GM13977 (cell line): ENCODE results near the gene CCNQ.

ENCODE experiments used
- DNase-seq: peaks from one replicate; pipeline ENCODE4 v3.0.0; 2012; ENCODE audit warnings: low spot score
- CTCF ChIP-seq: IDR thresholded peaks from 2 replicates; pipeline ENCODE4 v1.5.1; 2012; ENCODE audit warnings: mild to moderate bottlenecking, control low read depth; ENCODE audit not compliant: insufficient read depth; ENCODE audit errors: extremely low read depth, missing control alignments
- in situ Hi-C: fragments of 300-500 bp; cut with MboI; formaldehyde crosslinking; loops from one replicate; pipeline ENCODE4 v1.12.0; 2022; ENCODE audit warnings: low sequenced_read_pairs, low pct_unique_long_range_greater_than_20kb, mixed read lengths, inconsistent platforms; ENCODE audit not compliant: unreplicated experiment

CCNQ gene

GRCh38 chrX:153598541-153599191, at the start of gene CCNQ:
CCNQ (minus strand) TSS chrX:153599139; CDS start chrX:153599073, 66 bp downstream.
- in situ Hi-C loops = no loop called here
- TF ChIP-seq CTCF = no peak
- no peak for DNase-seq

GRCh38 chrX:153647461-153648357, 48.8 kb upstream of the CCNQ start:
- no peak for DNase-seq
- in situ Hi-C loops = no loop called here
- TF ChIP-seq CTCF = no peak

- in situ Hi-C loops = no loop called here
- no peak for DNase-seq
- TF ChIP-seq CTCF = no peak
These were observed 47.9 kb upstream of the CCNQ start, which contains the start of gene DUSP9 for GRCh38 chrX:153646620-153647373. DUSP9 (plus strand) TSS chrX:153647203; CDS start chrX:153647954, 751 bp downstream.

- in situ Hi-C loops = no loop called here
- no peak for DNase-seq
- TF ChIP-seq CTCF = no peak
These were observed 47.1 kb upstream of the CCNQ start for GRCh38 chrX:153645921-153646488.

GRCh38 chrX:153645151-153645550, 46.2 kb upstream of the CCNQ start:
- in situ Hi-C loops = no loop called here
- no peak for DNase-seq
- no peak for TF ChIP-seq CTCF

- DNase-seq = no peak
- in situ Hi-C loops = no loop called here
- TF ChIP-seq CTCF = no peak
These were observed 45.6 kb upstream of the CCNQ start for GRCh38 chrX:153644356-153645125.
